Medulla oblongata (tissue), 1 donor: Measurements from ENCODE around the gene TNFSF9.
A peak's percentile ranks its signal among the peaks of the same experiment; 100 is the strongest.
"Not testable (repeated sequence)": the region's sequence is repeated elsewhere in the genome, so short reads cannot be mapped to it uniquely, and the experiment has no call there.

Experiments used
- DNase-seq: peaks from one replicate; pipeline ENCODE4 v3.0.0-alpha.2; 2015; ENCODE audit errors: extremely low spot score

Gene TNFSF9

GRCh38 chr19:6572217-6572616 is 41.4 kb downstream of the TNFSF9 start:
- DNase-seq: peak; percentile 74

GRCh38 chr19:6573350-6573749 is 42.5 kb downstream of the TNFSF9 start:
- no peak for DNase-seq

- no peak for DNase-seq
These were observed 46.1 kb downstream of the TNFSF9 start for GRCh38 chr19:6576869-6577475.

GRCh38 chr19:6577476-6578125 is 46.8 kb downstream of the TNFSF9 start:
- peak; percentile 77 for DNase-seq

- DNase-seq: no peak
These were observed 48.8 kb downstream of the TNFSF9 start for GRCh38 chr19:6579450-6580178.

- DNase-seq: no peak
These were observed 49.5 kb downstream of the TNFSF9 start for GRCh38 chr19:6580313-6580712.

- not testable (repeated sequence) for DNase-seq
These were observed 52.0 kb downstream of the TNFSF9 start for GRCh38 chr19:6582515-6583484.
